Stomach (tissue), 9 donors: Measurements from ENCODE around the gene DXO. TPM values are rescaled to one million over a fixed set of nuclear protein-coding genes. Genes with fewer than 3 reads are reported as not detected.
"Not testable (repeated sequence)": the region's sequence is repeated elsewhere in the genome, so short reads cannot be mapped to it uniquely, and the experiment has no call there.

ENCODE experiments used
- DNase-seq, 2 donors: peaks; one replicate each; pipeline versions ENCODE4 v3.0.0 to v3.0.0-alpha.2; 2013 to 2019
- H3K27ac ChIP-seq, 5 donors: fragments of 200-600 bp in 4 of 5; sonication (generic) in 4 of 5; one replicate each; pipeline ENCODE4 v1.5.1; 2013 to 2019; ENCODE audit warnings: mild to moderate bottlenecking in 1 of 5, moderate library complexity in 1 of 5
- H3K27me3 ChIP-seq, 3 donors: fragments of 200-600 bp; sonication (generic); one replicate each; pipeline ENCODE4 v1.5.1; 2017 to 2019; ENCODE audit warnings: mixed run types in 1 of 3
- H3K36me3 ChIP-seq, 4 donors: fragments of 200-600 bp; sonication (generic); 1 replicate in 3 of 4; 2 replicates in 1 of 4; pipeline ENCODE4 v1.5.1; 2016 to 2019
- H3K4me1 ChIP-seq, 4 donors: fragments of 200-600 bp; sonication (generic); one replicate each; pipeline ENCODE4 v1.5.1; 2016 to 2019
- H3K4me3 ChIP-seq, 4 donors: fragments of 200-600 bp; sonication (generic) in 3 of 4; one replicate each; pipeline ENCODE4 v1.5.1; 2016 to 2019; ENCODE audit warnings: mild to moderate bottlenecking in 1 of 4
- H3K9me3 ChIP-seq, 4 donors: fragments of 200-600 bp; sonication (generic); one replicate each; pipeline ENCODE4 v1.5.1; 2016 to 2019
- WGBS, 5 donors: extraction: QIAGEN DNeasy Blood & Tissue Kit in 3 of 5; methylation state at CpG; one replicate each; pipeline versions ENCODE4 v1.1.5 to v1.1.7; 2013 to 2018; 5-methylcytosine and 5-hydroxymethylcytosine counted together
- intact Hi-C: fragments of 100-400 bp; cut with DNase I; formaldehyde crosslinking; loops from one replicate; pipeline ENCODE4 v1.15.1; 2023; ENCODE audit warnings: low total_unique reads
- polyA plus RNA-seq, 3 donors: library from polyadenylated mRNA; stranded (reverse); fragments of 200-250 nt; gene quantifications; one replicate each; pipeline ENCODE4 v1.2.3, GENCODE V29; 2013
- total RNA-seq, 5 donors: library from RNA; depleted of rRNA; stranded (reverse); fragments of >200 nt; gene quantifications; one replicate each; pipeline versions ENCODE4 v1.1.0 to v1.2.3, GENCODE V29; 2014 to 2016
- donor health status: healthy with polysubstance abuse.
- donor health status: Bipolar disorder and iron deficiency.
- donor health status: healthy.

DXO gene
- total and polyA plus RNA-seq, 8 donors = 4.1 to 65.8 (median 19.0) TPM

GRCh38 chr6:32005991-32006529 lies 34.1 kb upstream of the DXO start:
- H3K9me3 ChIP-seq, DNase-seq, H3K4me1 ChIP-seq, H3K36me3 ChIP-seq, H3K4me3 ChIP-seq, intact Hi-C loops, H3K27ac ChIP-seq, H3K27me3 ChIP-seq: not testable (repeated sequence)
- WGBS, 5 donors = 72 to 88% (median 76%) methylated on average over 6 to 8 of the region's 8 CpGs

- DNase-seq, H3K4me3 ChIP-seq, intact Hi-C loops, H3K9me3 ChIP-seq, H3K4me1 ChIP-seq, H3K27me3 ChIP-seq, H3K27ac ChIP-seq, H3K36me3 ChIP-seq: not testable (repeated sequence)
- WGBS, 5 donors = 80 to 87% (median 85%) methylated on average over 3 to 9 of the region's 9 CpGs
Measured at GRCh38 chr6:32005538-32005880, 33.6 kb upstream of the DXO start.

GRCh38 chr6:32004864-32005537 lies 33.1 kb upstream of the DXO start:
- H3K9me3 ChIP-seq, H3K4me3 ChIP-seq, DNase-seq, intact Hi-C loops, H3K36me3 ChIP-seq, H3K27ac ChIP-seq, H3K27me3 ChIP-seq, H3K4me1 ChIP-seq: not testable (repeated sequence)
- 66 to 73% (median 70%) methylated on average over 9 to 10 of the region's 13 CpGs for WGBS, 5 donors

GRCh38 chr6:32004393-32004792 lies 32.5 kb upstream of the DXO start:
- H3K27ac ChIP-seq, H3K36me3 ChIP-seq, DNase-seq, H3K27me3 ChIP-seq, H3K4me3 ChIP-seq, intact Hi-C loops, H3K9me3 ChIP-seq, H3K4me1 ChIP-seq: not testable (repeated sequence)
- 78 to 88% (median 82%) methylated on average over 3 to 4 of the region's 4 CpGs for WGBS, 5 donors

DNA sequence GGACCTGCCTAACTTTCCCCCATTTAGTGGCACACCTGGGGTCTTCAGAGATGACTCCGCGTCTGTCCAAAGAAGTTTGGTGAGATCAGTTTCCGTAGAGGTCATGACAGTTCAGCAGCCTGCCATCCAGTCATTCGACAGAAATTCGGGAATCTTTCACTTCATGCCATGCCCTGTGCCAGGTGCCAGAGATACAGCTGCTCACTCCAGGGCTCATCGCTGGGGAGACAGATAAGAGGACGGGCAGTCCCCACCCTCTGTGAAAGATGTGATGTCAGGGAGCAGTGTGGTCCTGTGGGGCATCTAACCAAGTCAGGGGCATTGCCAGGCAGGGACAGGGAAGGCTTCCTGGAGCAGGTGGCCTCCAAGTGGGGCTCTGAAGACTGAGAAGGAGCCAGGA lies 31.4 kb upstream of the DXO start:
- H3K27ac ChIP-seq, intact Hi-C loops, H3K36me3 ChIP-seq, H3K27me3 ChIP-seq, H3K4me1 ChIP-seq, H3K4me3 ChIP-seq, H3K9me3 ChIP-seq, DNase-seq: not testable (repeated sequence)
- no CpG with 5 or more reads among the region's 7 CpGs for WGBS, 5 donors

- H3K4me1 ChIP-seq, H3K4me3 ChIP-seq, H3K36me3 ChIP-seq, intact Hi-C loops, H3K27ac ChIP-seq, H3K27me3 ChIP-seq, DNase-seq, H3K9me3 ChIP-seq: not testable (repeated sequence)
- WGBS, 5 donors = no CpG with 5 or more reads among the region's 15 CpGs
Measured at GRCh38 chr6:32002546-32003268, 30.8 kb upstream of the DXO start.

DNA sequence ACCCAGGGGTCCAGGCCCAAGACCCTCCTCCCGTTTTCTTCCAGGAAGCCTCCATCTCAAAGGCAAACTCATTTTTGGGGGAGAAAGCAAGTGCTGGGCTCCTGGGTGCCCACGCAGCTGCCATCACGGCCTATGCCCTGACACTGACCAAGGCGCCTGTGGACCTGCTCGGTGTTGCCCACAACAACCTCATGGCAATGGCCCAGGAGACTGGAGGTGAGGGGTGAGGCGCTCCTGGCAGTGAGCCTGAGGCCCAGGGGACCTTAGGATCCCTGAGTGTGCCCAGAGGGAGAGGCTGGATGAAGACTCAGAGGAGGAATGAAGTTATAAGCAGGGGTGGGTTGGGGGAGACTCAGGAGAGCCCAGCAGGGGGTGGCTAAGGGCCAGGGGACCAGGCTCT lies 24.4 kb upstream of the DXO start:
- H3K27me3 ChIP-seq, H3K36me3 ChIP-seq, intact Hi-C loops, H3K4me1 ChIP-seq, H3K4me3 ChIP-seq, H3K27ac ChIP-seq, H3K9me3 ChIP-seq, DNase-seq: not testable (repeated sequence)
- WGBS, 5 donors = 85 to 94% (median 90%) methylated on average over 5 to 6 of the region's 6 CpGs; no CpG with 5 or more reads in 1 of the 5 donors

GRCh38 chr6:31994421-31994820 lies 22.5 kb upstream of the DXO start:
- H3K36me3 ChIP-seq, H3K27me3 ChIP-seq, H3K4me1 ChIP-seq, H3K4me3 ChIP-seq, H3K9me3 ChIP-seq, intact Hi-C loops, H3K27ac ChIP-seq, DNase-seq: not testable (repeated sequence)
- WGBS, 5 donors = 90 to 99% (median 97%) methylated on average over 8 of the region's 14 CpGs; no CpG with 5 or more reads in 2 of the 5 donors

GRCh38 chr6:31989363-31989762 lies 17.4 kb upstream of the DXO start:
- DNase-seq, H3K4me3 ChIP-seq, intact Hi-C loops, H3K27ac ChIP-seq, H3K36me3 ChIP-seq, H3K9me3 ChIP-seq, H3K4me1 ChIP-seq, H3K27me3 ChIP-seq: not testable (repeated sequence)
- no CpG with 5 or more reads among the region's 10 CpGs for WGBS, 5 donors

DNA sequence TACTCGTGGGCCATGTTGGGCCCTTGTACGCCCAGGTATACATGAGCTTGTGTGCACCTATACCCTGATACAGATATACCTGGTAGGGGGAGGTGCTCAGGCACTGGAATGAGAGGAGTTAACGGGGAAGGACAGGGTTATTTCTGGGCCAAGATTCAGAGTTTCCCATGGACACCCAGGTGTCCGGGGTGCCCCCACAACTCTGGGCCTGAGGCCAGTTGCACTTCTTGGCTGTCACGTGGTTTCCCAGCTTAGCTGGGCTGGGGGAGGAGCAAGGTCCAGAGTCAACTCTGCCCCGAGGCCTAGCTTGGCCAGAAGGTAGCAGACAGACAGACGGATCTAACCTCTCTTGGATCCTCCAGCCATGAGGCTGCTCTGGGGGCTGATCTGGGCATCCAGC lies 9.8 kb upstream of the DXO start, which contains the start of gene C4A:
C4A (plus strand) TSS at position 314 of the 400 bp plus-strand sequence; CDS start at position 365, 51 bp downstream.
- H3K4me1 ChIP-seq, H3K27ac ChIP-seq, H3K27me3 ChIP-seq, DNase-seq, intact Hi-C loops, H3K9me3 ChIP-seq, H3K4me3 ChIP-seq: not testable (repeated sequence)
- no CpG with 5 or more reads among the region's 7 CpGs for WGBS, 5 donors
- H3K36me3 ChIP-seq = peaks cover 0 to 19% (median 16%) of the 10 kb centered on the region in 4 donors

DNA sequence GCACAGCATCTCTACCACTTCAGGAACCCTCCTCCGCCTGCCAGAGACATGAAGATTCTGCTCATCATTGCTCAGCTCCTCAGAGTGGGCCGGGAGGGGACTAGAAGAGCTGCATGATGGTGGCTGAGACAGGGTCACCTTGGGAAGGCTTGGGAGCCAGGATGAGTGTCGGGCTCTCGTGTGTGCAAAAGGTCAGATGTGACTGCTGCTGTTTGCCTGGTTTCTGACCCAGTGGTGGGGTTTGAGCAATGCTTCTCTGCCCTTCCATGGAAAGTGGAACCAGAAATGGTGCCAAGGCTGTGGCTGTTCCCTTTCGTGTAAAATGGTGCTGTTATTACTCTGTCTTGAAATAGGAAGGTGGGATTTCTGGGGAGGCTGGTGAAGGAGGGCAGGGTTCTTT lies 9.1 kb upstream of the DXO start:
- intact Hi-C loops, H3K9me3 ChIP-seq, H3K4me1 ChIP-seq, H3K4me3 ChIP-seq, H3K27me3 ChIP-seq, H3K27ac ChIP-seq, DNase-seq: not testable (repeated sequence)
- WGBS, 5 donors = no CpG with 5 or more reads among the region's 5 CpGs
- peaks cover 0 to 25% (median 16%) of the 10 kb centered on the region in 4 donors for H3K36me3 ChIP-seq

DNA sequence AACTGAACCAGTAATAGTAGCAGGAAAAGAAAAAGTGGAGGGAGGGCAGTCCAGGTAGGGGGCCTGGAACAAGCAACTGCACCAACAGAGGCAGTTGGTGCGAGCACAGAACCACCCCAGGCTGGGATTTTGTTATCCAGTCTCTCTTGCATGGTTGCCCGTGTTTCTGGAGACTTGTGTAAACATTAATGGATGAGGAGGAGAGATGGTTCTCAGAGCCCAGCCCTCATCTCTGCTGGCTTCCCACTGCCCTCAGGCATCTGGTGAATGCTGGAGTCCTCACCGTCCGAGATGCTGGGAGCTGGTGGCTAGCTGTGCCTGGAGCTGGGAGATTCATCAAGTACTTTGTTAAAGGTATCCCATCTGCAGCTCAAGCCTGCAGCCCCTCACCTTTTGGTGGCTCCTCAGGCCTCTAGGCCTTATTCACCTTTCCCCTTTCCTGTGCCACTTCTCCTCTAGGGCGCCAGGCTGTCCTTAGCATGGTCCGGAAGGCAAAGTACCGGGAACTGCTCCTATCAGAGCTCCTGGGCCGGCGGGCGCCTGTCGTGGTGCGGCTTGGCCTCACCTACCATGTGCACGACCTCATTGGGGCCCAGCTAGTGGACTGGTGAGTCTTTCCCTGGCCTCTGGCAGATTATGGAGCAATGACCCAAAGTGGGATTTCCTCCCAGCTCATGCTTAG lies 8.4 kb upstream of the DXO start:
- H3K27me3 ChIP-seq = not testable (repeated sequence)

More for the DNA sequence above, 8.4 kb upstream of the DXO start:
- 90 to 96% (median 91%) methylated on average over 6 to 13 of the region's 13 CpGs for WGBS, 5 donors
- H3K9me3 ChIP-seq, H3K27ac ChIP-seq, intact Hi-C loops, H3K4me1 ChIP-seq, H3K4me3 ChIP-seq, DNase-seq: not testable (repeated sequence)
- peaks cover 0 to 25% (median 17%) of the 10 kb centered on the region in 4 donors for H3K36me3 ChIP-seq
